GM12878 (cell line): Measurements from ENCODE around the gene SH2D7. TPM values are rescaled to one million over a fixed set of nuclear protein-coding genes. Genes with fewer than 3 reads are reported as not detected.

Experiments used
- ATAC-seq: fragments of 200-7000 bp; cut with Tn5 transposase; 3 replicates; pipeline ENCODE4 v1.9.1; 2020; ENCODE audit warnings: mild to moderate bottlenecking, moderate library complexity
- BruUV-seq: library from RNA; stranded (reverse); fragments of 400-500 nt; replicated peaks from 2 replicates; lab custom pipeline; 2021; lab: Mats Ljungman, UMichigan
- CTCF ChIA-PET: fragments of 300-600 bp; sonication (Branson Sonifier 250); formaldehyde crosslinking; extraction: SDS; loops from one replicate; lab custom pipeline; 2021; ENCODE audit warnings: inconsistent platforms; lab: Yijun Ruan, JAX
- POLR2A ChIA-PET: fragments of 350-600 bp; formaldehyde crosslinking; extraction: SDS; loops from one replicate; lab custom pipeline; 2021; ENCODE audit warnings: inconsistent platforms; lab: Charles Lee
- RAD21 ChIA-PET: fragments of 300-600 bp; sonication (Branson Sonifier 250); formaldehyde crosslinking; loops from one replicate; lab custom pipeline; 2023; ENCODE audit warnings: antibody characterized with exemption; ENCODE audit not compliant: unreplicated experiment; lab: Charles Lee
- SMC1A ChIA-PET: fragments of 300-600 bp; sonication (Branson Sonifier 250); formaldehyde crosslinking; loops from one replicate; lab custom pipeline; 2023; ENCODE audit not compliant: unreplicated experiment, uncharacterized antibody; lab: Charles Lee
- DNase-seq: peaks from one replicate; pipeline ENCODE4 v3.0.0-alpha.2; 2011; ENCODE audit warnings: low read depth, low spot score
- FAIRE-seq: peaks from 3 replicates; lab custom pipeline; 2011; peaks lifted over from hg19 to GRCh38; lab: Jason Lieb, UNC
- H2AFZ ChIP-seq: 2 replicates; pipeline ENCODE4 v1.6.0; 2011; ENCODE audit warnings: low read depth, low read length, control low read depth; ENCODE audit not compliant: control insufficient read depth
- H3K27ac ChIP-seq: 2 replicates; pipeline ENCODE4 v1.5.1; 2011; ENCODE audit warnings: control low read depth; ENCODE audit not compliant: control insufficient read depth, insufficient read depth
- H3K27me3 ChIP-seq, 2 experiments: replicated peaks in 1 of 2; 2 replicates each; pipeline versions ENCODE4 v1.6.0 to v1.6.1; 2011; ENCODE audit warnings: low read length in 1 of 2; ENCODE audit not compliant: control insufficient read depth in 2 of 2, insufficient read depth in 2 of 2
- H3K36me3 ChIP-seq, 2 experiments: 2 replicates each; pipeline ENCODE4 v1.5.1; 2011; ENCODE audit warnings: low read length in 1 of 2; ENCODE audit not compliant: control insufficient read depth in 2 of 2, insufficient read depth in 2 of 2
- H3K4me1 ChIP-seq: 2 replicates; pipeline ENCODE4 v1.6.1; 2011; ENCODE audit warnings: mild to moderate bottlenecking, low read length, moderate library complexity, mixed read lengths; ENCODE audit not compliant: control insufficient read depth, insufficient read depth
- H3K4me2 ChIP-seq: 2 replicates; pipeline ENCODE4 v1.6.0; 2011; ENCODE audit warnings: control low read depth; ENCODE audit not compliant: control insufficient read depth, insufficient read depth
- H3K4me3 ChIP-seq: fragments of 200-600 bp; sonication (generic); 2 replicates; pipeline ENCODE4 v1.5.1; 2016
- H3K79me2 ChIP-seq: 2 replicates; pipeline ENCODE4 v1.6.0; 2011; ENCODE audit warnings: low read length; ENCODE audit not compliant: control insufficient read depth, insufficient read depth
- H3K9ac ChIP-seq: 2 replicates; pipeline ENCODE4 v1.8.0; 2011; ENCODE audit warnings: low read length, control low read depth, mixed read lengths; ENCODE audit not compliant: control insufficient read depth, insufficient read depth
- H3K9me3 ChIP-seq: replicated peaks from 3 replicates; pipeline ENCODE4 v1.5.1; 2011; ENCODE audit warnings: mild to moderate bottlenecking, low read length; ENCODE audit not compliant: control insufficient read depth, insufficient read depth
- H4K20me1 ChIP-seq: 2 replicates; pipeline ENCODE4 v1.6.0; 2011; ENCODE audit not compliant: control insufficient read depth, insufficient read depth
- DPF2 ChIP-seq: fragments of 450-650 bp; IDR thresholded peaks from 2 replicates; pipeline ENCODE4 v1.6.1; 2017; ENCODE audit warnings: mild to moderate bottlenecking
- EZH2 ChIP-seq: IDR thresholded peaks from 2 replicates; pipeline ENCODE4 v1.6.1; 2012; ENCODE audit warnings: low read depth, mild to moderate bottlenecking, control low read depth, inconsistent platforms, low read length, borderline replicate concordance; ENCODE audit not compliant: control insufficient read depth
- FOXK2 ChIP-seq: fragments of 450-650 bp; IDR thresholded peaks from 2 replicates; pipeline ENCODE4 v1.6.1; 2017; ENCODE audit warnings: mild to moderate bottlenecking, moderate library complexity
- HDAC2 ChIP-seq: fragments of 200-600 bp; sonication (generic); IDR thresholded peaks from 2 replicates; pipeline ENCODE4 v1.6.1; 2017
- IRF5 ChIP-seq: fragments of 450-650 bp; IDR thresholded peaks from 2 replicates; pipeline ENCODE4 v1.6.1; 2017; ENCODE audit warnings: borderline replicate concordance
- KDM1A ChIP-seq: fragments of 200-600 bp; sonication (generic); IDR thresholded peaks from 2 replicates; pipeline ENCODE4 v1.6.1; 2016; ENCODE audit warnings: borderline replicate concordance
- MEF2B ChIP-seq: fragments of 450-650 bp; IDR thresholded peaks from 2 replicates; pipeline ENCODE4 v1.6.1; 2018; ENCODE audit warnings: mild to moderate bottlenecking, moderate library complexity; ENCODE audit not compliant: partially characterized antibody, poor library complexity, severe bottlenecking
- MTA2 ChIP-seq: fragments of 450-650 bp; IDR thresholded peaks from 2 replicates; pipeline ENCODE4 v1.6.1; 2016; ENCODE audit warnings: low read depth, mild to moderate bottlenecking, moderate library complexity
- MTA3 ChIP-seq: IDR thresholded peaks from 2 replicates; pipeline ENCODE4 v1.6.1; 2012; ENCODE audit warnings: low read length, inconsistent platforms, borderline replicate concordance
- PAX5 ChIP-seq: IDR thresholded peaks from 2 replicates; pipeline ENCODE4 v1.6.1; 2011; ENCODE audit warnings: low read depth, low read length, borderline replicate concordance
- PKNOX1 ChIP-seq: fragments of 450-650 bp; IDR thresholded peaks from 2 replicates; pipeline ENCODE4 v1.6.1; 2016; ENCODE audit warnings: mild to moderate bottlenecking
- POLR2AphosphoS2 ChIP-seq: IDR thresholded peaks from 2 replicates; pipeline ENCODE4 v1.6.1; 2011; ENCODE audit warnings: low read depth, mild to moderate bottlenecking, low read length, improper control_type of control experiment, moderate library complexity
- RFX5 ChIP-seq: IDR thresholded peaks from 2 replicates; pipeline ENCODE4 v1.6.1; 2011; ENCODE audit warnings: low read depth, low read length, improper control_type of control experiment
- SUPT20H ChIP-seq: IDR thresholded peaks from 2 replicates; pipeline ENCODE4 v1.6.1; 2011; ENCODE audit warnings: low read depth, mild to moderate bottlenecking, low read length, moderate library complexity, borderline replicate concordance; ENCODE audit not compliant: control insufficient read depth
- TAF1 ChIP-seq: IDR thresholded peaks from 2 replicates; pipeline ENCODE4 v1.6.1; 2011; ENCODE audit warnings: mild to moderate bottlenecking, low read depth, low read length, borderline replicate concordance
- TARDBP ChIP-seq: IDR thresholded peaks from 2 replicates; pipeline ENCODE4 v1.6.1; 2016; ENCODE audit warnings: borderline replicate concordance
- ZNF622 ChIP-seq: fragments of 450-650 bp; IDR thresholded peaks from 2 replicates; pipeline ENCODE4 v1.6.1; 2017; ENCODE audit warnings: mild to moderate bottlenecking, inconsistent platforms
- WGBS: methylation state at CpG from one replicate; pipeline ENCODE4 v1.1.6; 2016; ENCODE audit warnings: low lambda C conversion rate; ENCODE audit not compliant: insufficient replicate concordance, insufficient coverage; ENCODE audit errors: missing lambda C conversion rate; 5-methylcytosine and 5-hydroxymethylcytosine counted together
- in situ Hi-C: fragments of 300-500 bp; cut with MboI; formaldehyde crosslinking; loops from 9 replicates; pipeline ENCODE4 v1.14.3; 2018; ENCODE audit warnings: mixed read lengths
- intact Hi-C: fragments of 100-400 bp; cut with micrococcal nuclease; formaldehyde crosslinking; loops from one replicate; pipeline ENCODE4 v1.14.2; 2022; ENCODE audit not compliant: unreplicated experiment
- polyA plus RNA-seq, 11 experiments: library from polyadenylated mRNA; depleted of rRNA in 4 of 11; unstranded in 6 of 11; stranded (reverse) in 5 of 11; fragments of >200 nt; fragmentation: Nextera tagmentation in 4 of 11; fragmentation: Illumina TruSeq in 1 of 11; extraction: Ambion mirVana in 4 of 11; extraction: Trizol in 1 of 11; gene quantifications; 1 replicate in 1 of 11; 2 replicates in 10 of 11; pipeline versions ENCODE4 v1.2.1 to v1.2.3, GENCODE V29; 2011 to 2016; ENCODE audit warnings: inconsistent platforms in 2 of 11, missing spikeins in 2 of 11, low read depth in 1 of 11
- total RNA-seq, 4 experiments: library from RNA; depleted of rRNA in 3 of 4; stranded (reverse); fragments of >200 nt in 3 of 4; fragmentation: Illumina TruSeq in 1 of 4; extraction: Trizol in 1 of 4; gene quantifications; 2 replicates each; pipeline versions ENCODE4 v1.2.1 to v1.2.3, GENCODE V29; 2013 to 2021

The SH2D7 gene
- total and polyA plus RNA-seq, 10 of the 15 experiments (the other 5 are each of a cell fraction or from before 2014, with no cell fraction given): 0.04 to 0.06 TPM; not detected in 8

GRCh38 chr15:78146425-78147154, 54.2 kb downstream of the SH2D7 start:
- H3K27ac ChIP-seq: no peak overlapping the region
- H3K4me2 ChIP-seq: no peak overlapping the region
- H3K9ac ChIP-seq: no peak overlapping the region
- BruUV-seq: no TSS peak
- intact Hi-C loops: no loop called here
- H4K20me1 ChIP-seq: no peaks in the 10 kb centered on the region
- ChIA-PET RAD21 (interaction anchor here (1.1 to 7.3 kb wide), 3 partner anchors 16 to 49 kb away, joined by 3 to 53 read pairs (median 23); partner anchors contain the start of gene CIB2), SMC1A (interaction anchor here (1.0 to 8.2 kb wide), 4 partner anchors 10 to 49 kb away, joined by 3 to 152 read pairs (median 4); no protein-coding TSS in a partner anchor), CTCF (interaction anchor here (1.0 to 2.4 kb wide), 5 partner anchors 7 to 49 kb away, joined by 3 to 13 read pairs (median 5); no protein-coding TSS in a partner anchor), POLR2A (no interaction called here)
- ATAC-seq (no peak), DNase-seq (no peak), FAIRE-seq (no peak)
- H3K4me3 ChIP-seq: no peak overlapping the region
- 83% methylated on average over 4 of the region's 4 CpGs for WGBS
- no peaks in the 10 kb centered on the region for H3K27me3 ChIP-seq
- no peak overlapping the region for H2AFZ ChIP-seq
- H3K9me3 ChIP-seq: no peaks in the 10 kb centered on the region
- H3K4me1 ChIP-seq: peaks cover 13% of the 10 kb centered on the region
- peaks cover 29% of the 10 kb centered on the region for H3K79me2 ChIP-seq
- in situ Hi-C loops: no loop called here
- TF ChIP-seq IRF5 (no peak), FOXK2 (no peak), MEF2B (no peak), RFX5 (no peak), PAX5 (no peak), TARDBP (no peak), MTA2 (no peak), EZH2 (no peak), PKNOX1 (no peak), KDM1A (no peak), POLR2AphosphoS2 (no peak), SUPT20H (no peak), DPF2 (no peak), HDAC2 (no peak), MTA3 (no peak), ZNF622 (no peak), TAF1 (no peak)
- H3K36me3 ChIP-seq: no peaks in the 10 kb centered on the region
